NCI-H2029 treated with DMSO at 0.1 percent for 48 hours (cell line): ENCODE results near the gene CCDC158.
"Not testable (repeated sequence)": the region's sequence is repeated elsewhere in the genome, so short reads cannot be mapped to it uniquely, and the experiment has no call there.

Source experiments
- DNase-seq: peaks from one replicate; lab custom pipeline; 2025; lab: John Stamatoyannopoulos, UW

CCDC158 gene

DNA sequence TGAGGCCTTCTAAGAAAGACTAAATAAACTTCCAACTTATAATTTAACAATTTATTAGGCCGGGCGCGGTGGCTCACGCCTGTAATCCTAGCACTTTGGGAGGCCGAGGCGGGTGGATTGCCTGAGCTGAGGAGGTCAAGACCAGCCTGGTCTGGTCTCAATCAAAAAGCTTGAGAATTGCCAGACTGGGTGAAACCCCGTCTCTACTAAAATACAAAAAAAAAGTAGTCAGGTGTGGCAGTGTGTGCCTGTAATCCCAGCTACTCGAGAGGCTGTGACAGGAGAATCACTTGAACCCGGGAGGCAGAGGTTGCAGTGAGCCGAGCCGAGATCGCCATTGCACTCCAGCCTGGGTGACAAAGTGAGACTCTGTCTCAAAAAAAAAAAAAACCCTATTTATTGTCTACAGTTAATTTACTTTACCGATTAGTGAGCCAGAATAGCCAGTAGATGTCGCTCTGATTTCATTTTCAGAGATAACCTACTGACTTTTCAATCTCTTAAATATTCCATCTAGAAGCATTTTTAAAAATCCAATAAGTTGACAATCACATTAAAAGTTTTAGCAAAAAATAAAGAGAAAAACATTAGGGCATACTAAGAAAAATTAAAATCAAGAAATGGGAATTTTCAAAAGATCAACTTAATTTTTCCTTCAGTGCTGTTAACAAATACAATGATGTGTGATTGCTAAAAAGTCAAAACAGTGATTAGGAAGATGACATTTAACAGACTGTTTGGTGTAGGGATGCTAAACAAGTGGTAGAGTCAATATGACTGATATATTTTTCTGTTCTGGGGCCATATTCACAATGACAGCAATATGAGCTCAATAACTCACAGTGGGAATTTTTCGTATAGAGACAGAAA is 9.8 kb upstream of the CCDC158 start:
- peak; percentile 9 for DNase-seq

DNA sequence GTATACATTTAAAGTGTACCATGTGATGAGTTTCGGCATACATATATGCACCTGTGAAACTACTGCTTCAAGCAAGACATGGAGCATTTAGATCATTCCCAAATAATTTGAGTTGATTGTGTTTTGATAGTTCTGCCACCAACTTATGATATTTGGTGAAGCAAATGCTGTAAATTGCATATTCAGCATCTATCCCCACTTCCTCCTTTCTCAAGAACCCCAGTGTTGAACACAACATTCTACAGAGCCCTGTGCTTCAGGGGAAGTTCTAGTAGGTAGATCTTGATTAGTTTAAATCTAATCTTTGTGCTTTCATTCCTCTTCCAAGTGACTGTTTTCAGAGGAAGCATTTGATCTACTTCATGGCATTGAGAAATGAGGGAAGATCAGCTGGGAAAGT is 8.7 kb upstream of the CCDC158 start:
- DNase-seq: no peak

DNA sequence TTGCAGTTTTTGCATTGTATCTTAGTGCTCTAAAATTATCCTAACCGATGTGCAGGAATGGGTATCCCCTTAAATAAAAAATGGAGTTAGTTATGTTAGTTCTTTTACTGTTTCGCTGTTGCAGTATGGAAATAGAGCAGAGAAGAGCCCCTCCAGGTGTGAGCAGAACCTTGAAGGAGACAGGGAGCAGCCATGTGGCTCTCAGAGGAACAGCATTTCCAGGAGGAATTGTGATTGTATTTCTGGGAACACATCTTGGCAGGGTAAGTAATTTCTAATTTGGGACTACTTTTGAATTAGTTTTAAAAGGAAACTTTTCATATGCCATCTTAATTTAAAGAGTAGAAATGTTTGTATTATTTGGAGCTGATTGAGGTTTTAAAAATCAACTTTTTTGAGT is 5.3 kb upstream of the CCDC158 start:
- DNase-seq: no peak

DNA sequence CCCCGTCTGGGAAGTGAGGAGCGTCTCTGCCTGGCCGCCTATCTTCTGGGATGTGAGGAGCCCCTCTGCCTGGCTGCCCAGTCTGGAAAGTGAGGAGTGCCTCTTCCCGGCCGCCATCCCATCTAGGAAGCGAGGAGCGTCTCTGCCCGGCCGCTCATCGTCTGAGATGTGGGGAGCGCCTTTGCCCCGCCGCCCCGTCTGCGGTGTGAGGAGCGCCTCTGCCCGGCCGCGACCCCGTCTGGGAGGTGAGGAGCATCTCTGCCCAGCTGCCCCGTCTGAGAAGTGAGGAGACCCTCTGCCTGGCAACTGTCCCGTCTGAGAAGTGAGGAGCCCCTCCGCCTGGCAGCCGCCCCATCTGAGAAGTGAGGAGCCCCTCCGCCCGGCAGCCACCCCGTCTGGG is 2.2 kb upstream of the CCDC158 start:
- not testable (repeated sequence) for DNase-seq

DNA sequence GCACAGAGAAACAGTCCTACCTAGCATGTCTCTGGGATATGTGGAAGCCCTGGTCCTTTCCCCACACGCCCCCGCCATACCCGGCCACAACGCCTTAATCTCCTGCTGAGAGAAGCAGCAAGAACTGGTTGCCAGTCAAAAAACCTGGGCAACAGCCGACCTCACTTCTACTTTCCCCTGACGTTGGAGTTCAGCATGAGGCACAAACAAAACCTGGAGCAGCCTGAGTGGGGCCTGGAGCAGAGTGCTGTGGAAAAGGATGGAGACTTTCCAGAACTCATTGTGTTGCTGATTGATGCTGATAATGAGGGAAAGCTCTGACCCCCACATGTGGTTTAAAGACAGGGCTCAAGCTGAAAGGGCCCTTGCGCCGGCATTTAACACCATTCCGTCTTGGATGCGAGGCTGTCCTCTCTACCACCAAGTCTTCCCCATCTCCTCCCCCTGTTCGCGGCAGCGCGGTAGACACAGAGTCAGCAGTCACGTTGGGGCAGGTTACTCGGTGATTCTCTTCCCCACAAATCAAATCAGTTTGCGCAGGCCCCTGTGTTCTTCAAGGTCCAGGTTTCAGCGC is 666 bp downstream of the CCDC158 start:
- no peak for DNase-seq

DNA sequence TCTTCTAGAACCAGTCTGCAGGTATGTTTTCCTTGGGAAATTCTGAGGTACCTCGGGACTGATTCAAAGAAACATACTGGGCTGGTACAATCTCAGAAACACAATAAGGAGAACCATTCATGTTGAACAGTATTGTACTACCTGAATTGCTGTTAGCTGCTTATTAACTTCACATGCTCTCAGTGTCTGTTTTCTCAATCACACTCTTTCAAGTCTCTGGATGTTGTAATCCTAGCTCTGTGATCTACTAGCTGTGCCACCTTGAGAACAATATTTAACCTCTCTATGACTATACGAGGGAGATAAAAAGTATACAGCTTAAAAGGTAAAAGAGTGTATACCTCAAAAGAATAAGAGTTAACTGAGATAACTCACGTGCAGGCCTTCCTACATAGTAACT is 10.3 kb downstream of the CCDC158 start:
- DNase-seq: no peak

DNA sequence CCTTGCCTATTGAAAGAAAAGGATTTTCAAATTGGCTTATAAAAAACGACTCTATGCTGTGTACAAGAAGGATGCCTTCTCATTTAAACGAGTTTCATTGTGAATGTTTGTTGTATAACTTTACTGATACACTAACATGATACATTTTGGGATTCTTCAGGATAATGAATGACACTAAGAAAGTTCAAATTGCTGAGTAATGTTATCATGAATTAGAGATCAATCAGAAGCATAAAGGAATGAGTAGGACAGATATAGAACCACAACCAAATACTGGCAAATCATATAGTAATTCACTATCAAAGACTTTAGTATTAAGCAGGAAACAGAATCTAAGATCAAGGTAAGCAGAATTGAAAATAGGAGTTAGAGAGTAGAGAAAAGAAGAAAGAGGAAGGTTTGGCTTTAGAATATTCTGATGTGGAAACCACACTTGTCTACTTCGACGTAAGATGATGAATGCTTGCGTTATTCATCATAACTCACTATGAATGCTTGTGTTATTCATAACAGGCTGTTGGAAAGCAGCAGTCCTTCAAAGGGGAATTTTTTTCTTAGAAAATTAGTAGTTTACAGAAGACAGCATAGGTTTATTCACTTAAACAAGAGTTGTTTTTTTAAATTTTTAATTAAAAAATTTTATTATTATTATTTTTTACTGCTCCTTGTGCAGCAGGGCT is 13.4 kb downstream of the CCDC158 start:
- no peak for DNase-seq

DNA sequence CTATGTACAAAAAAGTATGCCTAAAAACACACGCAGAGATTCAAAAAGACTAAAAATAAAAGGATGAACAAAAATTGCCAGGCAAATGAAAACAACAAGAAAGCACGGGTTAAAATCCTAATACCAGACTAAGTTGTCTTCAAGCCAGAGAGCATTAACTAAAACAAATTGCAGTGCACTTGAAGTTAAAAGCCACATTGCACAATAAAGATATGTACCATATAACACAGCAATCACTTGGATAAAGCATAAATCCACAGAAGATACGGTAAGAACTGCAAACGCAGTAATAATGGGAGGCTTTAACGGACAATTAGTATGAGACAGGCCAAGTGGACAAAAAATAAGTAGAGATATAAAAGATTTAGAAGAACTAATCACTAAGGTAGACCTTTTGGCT is 14.9 kb downstream of the CCDC158 start:
- DNase-seq: no peak

DNA sequence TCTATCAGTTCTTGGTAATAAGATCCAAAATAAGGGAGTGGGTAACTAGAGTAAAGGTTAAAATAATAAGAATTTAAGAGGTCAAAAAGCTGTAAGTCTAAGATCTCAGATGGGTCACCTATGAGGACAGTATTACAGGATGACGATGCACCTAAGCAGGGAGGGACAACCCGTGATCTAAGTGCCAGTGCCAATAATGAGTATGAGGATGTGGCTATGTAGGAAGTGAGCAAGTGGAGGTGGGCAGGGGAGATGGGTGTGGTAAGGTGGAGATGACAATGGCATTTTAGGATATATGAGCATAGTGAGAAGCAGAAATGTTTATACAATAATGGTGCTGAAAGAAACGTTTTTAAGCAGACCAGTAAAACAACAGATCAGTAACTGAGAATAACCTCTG is 19.3 kb downstream of the CCDC158 start:
- DNase-seq: no peak

DNA sequence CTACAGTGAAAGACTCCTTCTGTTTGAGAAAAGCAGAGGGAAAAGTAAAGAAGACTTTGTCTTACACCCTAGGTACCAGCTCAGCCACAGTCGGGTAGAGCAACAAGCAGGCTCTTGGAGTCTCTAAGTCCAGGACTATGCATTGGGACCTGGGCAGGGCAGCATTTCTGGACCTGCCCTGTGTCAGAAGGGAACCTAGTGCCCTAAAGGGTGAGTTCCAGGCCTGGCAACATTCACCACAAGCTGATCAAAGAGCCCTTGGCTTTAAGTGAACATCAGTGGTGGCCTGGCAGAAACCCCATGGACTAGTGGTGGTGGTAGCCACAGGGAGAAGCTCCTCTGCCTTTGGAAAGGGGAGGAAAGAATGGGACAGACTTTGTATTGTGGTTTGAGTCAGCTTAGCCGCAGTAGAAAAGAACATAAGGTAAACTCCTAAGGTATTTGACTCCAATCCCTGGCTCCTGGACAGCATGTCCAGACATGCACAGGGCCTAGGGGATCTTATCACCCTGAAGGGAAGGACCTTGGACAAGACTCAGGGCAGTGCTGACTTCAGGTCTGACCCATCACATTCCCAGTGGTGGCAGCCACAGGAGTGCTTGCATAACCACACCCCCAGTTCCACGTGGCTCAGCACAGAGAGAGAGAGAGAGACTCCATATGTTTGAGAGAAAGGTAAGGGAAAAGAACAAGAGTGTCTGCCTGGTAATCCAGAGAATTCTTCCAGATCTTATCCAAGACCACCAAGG is 32.6 kb downstream of the CCDC158 start:
- DNase-seq: no peak

DNA sequence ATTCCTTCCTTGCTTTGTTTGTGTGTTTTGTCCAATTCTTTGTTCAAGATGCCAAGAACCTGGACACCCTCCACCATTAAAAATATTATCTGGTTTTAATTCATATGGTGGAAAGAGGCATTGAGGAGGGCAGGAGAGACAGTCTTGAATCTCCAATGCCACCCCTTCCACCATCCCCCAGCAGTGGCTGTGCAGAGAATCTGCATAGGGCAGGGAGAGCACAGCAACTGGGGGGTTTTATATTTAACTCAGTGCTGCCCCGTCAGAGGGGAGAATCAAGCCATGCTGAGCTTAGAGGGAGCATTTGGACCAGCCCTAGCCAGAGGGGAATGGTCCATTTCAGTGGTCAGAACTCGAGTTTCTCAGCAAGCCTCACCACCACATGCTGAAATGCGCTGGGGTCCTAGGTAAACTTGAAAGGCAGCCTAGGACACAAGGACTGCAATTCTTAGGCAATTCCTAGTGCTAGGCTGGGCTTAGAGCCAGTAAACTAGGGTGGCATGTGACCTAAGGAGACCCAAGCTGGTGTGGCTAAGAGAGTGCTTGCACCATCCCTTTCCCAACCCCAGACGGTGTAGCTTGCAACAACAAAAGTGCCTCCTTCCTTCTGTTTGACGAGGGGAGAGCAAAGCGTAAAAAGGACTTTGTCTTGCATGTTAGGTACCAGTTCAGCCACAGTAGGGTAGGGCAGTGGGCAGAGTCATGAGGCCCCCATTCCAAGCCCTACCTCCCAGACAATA is 34.2 kb downstream of the CCDC158 start:
- DNase-seq: no peak

DNA sequence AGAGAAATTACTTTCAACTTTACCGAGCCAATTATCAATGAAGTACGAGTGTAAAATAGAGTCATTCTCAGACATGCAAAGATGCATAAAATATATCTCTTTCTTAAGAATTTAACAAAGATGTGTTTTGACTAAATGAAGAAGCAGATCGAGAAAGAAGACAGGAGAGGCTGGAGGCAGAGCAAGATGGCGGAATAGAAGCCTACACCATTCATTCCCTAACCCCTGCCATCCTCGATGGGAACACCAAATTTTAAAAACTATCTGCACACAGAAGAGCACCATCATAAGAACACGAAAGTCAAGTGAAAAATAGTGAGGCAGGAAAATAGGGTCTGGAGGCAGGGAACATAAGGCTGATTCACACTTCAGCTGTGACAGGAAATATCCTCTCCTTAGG is 35.0 kb downstream of the CCDC158 start:
- DNase-seq: no peak

DNA sequence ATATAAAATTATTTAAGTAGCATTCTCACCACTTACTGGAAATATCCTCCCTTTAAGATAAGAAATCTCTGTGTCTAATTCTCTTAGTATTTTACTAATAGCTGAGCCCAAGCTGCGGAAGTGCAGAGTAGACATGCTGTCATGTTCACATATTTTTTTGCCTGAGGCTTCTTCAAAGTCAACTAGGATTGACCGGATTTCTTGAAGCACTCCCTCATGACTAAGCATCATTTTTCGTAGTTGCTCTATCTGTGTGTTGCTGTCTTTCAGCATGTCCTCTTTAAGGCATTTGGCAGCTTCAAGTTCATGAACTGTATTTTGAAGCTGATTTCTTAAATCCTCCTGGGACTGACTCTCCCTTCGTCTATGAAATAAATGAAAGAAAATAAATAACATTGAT is 36.9 kb downstream of the CCDC158 start:
- no peak for DNase-seq

DNA sequence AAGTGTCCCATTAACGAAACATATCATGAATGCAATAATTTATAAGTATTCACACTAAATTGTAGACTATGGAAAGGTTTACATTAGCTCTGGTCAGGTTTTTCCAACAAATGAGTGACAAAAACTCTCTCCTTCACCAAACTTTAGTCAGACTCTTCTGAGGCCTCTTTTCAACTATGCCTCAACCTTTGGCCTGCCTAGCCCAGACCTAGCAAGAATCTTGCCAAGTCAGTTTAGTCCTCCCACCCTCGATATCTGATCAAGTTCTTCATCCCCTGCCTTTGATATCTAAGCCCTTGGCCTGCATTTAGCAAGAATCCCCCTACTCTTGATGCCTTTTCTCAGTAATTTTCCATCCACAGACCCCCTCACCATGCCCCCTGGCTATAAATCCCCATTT is 37.9 kb downstream of the CCDC158 start:
- no peak for DNase-seq

DNA sequence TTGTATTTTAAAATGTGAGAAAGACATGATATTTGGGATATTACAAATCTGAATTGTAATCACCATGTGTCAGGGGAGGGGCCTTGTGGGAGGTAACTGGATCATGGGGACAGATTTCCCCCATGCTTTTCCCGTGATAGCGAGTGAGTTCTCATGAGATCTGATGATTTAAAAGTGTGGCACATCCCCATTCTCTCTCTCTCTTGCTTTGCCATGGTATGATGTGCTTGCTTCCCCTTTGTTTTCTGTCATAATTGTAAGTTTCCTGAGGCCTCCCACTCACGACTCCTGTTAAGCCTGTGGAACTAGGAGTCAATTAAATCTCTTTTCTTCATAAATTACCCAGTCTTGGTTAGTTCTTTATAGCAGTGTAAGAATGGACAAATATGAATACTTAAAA is 39.0 kb downstream of the CCDC158 start:
- DNase-seq: no peak

DNA sequence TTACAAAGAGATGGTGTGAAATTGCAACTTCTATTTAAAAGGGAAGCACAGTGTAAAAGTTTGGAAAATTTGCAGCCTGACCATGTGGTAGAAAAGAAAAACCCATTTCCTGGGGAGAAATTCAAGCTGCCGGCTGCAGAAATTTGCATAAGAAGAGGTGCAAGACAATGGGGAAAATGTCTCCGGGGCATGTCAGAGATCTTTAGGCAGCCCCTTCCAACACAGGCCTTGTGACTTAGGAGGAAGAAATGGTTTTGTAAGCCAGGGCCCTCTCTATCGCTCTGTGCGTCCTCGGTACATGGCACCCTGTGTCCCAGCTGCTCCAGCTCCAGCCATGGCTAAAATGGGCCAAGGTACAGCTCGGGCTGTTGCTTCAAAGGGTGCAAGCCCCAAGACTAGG is 40.4 kb downstream of the CCDC158 start:
- DNase-seq: no peak

DNA sequence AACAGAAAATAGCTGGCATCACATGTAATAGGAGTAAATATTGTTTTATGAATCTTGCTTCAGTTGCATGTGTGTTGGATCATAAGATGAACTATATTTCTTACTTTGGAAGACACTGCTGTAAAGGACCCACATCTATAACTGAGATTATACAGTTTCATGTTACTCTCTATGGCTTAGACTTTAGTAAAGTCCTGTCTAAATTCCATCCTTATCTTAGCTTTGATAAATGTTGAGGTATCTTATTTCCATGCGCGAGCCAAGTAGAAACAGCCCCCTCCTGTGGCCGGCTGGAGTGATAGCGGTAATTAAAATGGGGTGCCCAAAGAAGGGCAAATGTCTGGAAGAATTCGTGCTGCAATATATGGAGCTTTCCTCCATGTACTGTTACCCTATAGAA is 43.0 kb downstream of the CCDC158 start:
- no peak for DNase-seq

DNA sequence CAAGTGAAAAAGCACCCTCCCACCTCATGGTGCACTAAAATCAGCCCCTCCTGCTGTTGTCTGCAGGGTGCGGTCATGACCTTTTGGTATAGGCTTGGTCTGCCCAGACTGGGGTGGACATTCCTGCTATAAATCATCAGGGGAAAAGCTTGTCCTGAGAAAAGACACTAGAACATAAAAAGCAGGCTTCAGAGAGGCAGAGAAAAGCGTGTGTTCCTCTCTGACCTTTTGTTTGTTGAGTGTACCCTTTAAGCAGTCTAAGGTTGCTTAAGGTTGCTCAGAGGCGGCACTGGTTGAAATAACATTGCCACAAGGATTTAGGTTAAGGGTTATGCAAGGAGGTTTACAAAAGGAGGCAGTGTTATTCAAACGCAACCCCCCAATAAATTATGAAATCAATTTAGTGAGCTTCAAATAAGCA is 43.5 kb downstream of the CCDC158 start:
- DNase-seq: no peak

DNA sequence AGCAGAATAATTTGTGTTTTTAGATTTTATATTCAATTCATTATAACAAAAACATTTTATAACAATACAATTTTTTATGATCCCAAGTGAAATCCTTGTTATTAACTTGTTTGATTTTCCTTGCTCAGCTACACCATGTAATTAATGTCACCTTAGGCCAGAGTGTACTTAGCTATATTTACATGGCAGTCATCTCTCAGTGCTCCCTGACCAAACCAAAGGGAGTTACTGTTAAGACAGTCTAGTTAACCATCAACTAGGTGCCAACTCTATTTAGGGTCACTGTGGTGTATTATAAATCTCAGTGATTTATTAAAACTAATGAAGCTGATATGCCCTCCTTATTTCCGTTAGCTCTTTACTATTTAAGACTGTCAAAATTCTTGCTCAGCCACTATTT is 44.4 kb downstream of the CCDC158 start:
- no peak for DNase-seq

DNA sequence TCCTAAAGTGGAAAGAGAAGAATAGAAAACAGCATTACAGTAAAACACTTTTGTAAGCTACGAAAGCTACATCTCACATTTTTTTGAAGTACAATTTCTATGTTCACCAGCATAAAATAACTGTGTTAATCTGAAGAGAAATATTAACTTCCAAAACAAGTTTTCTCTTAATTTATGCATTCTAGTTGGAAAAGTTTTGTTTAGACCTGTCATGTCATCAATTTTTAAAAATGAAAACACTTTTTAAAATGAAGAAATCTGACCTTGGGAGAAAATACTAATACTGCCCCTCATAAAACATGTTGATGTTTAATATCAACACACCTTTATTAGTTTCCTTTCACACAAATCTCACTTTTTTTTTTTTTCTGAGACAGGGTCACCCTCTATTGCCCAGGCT is 45.2 kb downstream of the CCDC158 start:
- DNase-seq: no peak

DNA sequence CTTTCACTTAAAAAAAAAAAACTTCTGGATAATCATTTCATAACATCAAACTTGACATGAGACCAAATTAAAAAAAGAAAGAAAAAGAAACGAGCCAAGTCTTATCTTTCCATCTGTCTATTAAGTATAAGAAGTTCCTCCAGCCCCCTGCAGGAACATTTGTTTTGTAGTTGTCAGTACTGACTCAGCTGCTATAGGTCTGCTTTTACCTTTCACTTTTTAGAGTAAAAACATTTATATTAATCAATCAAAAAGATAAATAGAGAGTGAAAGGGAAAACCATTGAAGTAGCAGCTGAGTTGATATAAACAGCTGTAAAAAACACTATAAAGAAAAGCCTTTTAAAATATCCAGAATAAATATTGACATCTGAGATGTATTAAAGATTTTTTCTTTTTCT is 46.1 kb downstream of the CCDC158 start:
- no peak for DNase-seq
